ENCODE measurements around the gene PDE6H.

Gene PDE6H

GRCh38 chr12:14976658-14977057 is 3.8 kb downstream of the PDE6H start:
- TF ChIP-seq ZFP30 (CRISPR knock-in tag; IDR thresholded peaks at IDR 0.05): no peak
- TF ChIP-seq ZNF565 (CRISPR knock-in tag; conservative IDR thresholded peaks at IDR 0.05; ENCODE audit: low read depth): no peak
- TF ChIP-seq ISL1 (CRISPR knock-in tag; IDR thresholded peaks at IDR 0.05): no peak
- TF ChIP-seq TOX (CRISPR knock-in tag; IDR thresholded peaks at IDR 0.05; ENCODE audit: borderline replicate concordance): no peak
- no peak for TF ChIP-seq ARNTL (CRISPR knock-in tag; IDR thresholded peaks at IDR 0.05; ENCODE audit: borderline replicate concordance, low read depth)
- TF ChIP-seq OSR1 (CRISPR knock-in tag; IDR thresholded peaks at IDR 0.05): no peak
- TF ChIP-seq GLIS3 (CRISPR knock-in tag; IDR thresholded peaks at IDR 0.05): no peak
- TF ChIP-seq PPARA (CRISPR knock-in tag; IDR thresholded peaks at IDR 0.05; ENCODE audit: borderline replicate concordance): no peak
- no peak for TF ChIP-seq ZNF8 (CRISPR knock-in tag; IDR thresholded peaks at IDR 0.05)
- no peak for TF ChIP-seq PATZ1 (CRISPR knock-in tag; IDR thresholded peaks at IDR 0.05; ENCODE audit: borderline replicate concordance)
- TF ChIP-seq CSDC2 (CRISPR knock-in tag; IDR thresholded peaks at IDR 0.05): no peak
- TF ChIP-seq ZNF70 (CRISPR knock-in tag; IDR thresholded peaks at IDR 0.05): no peak
- no peak for TF ChIP-seq POU6F1 (CRISPR knock-in tag; IDR thresholded peaks at IDR 0.05; ENCODE audit: borderline replicate concordance, low read depth)
- no peak for TF ChIP-seq CSRNP3 (CRISPR knock-in tag; IDR thresholded peaks at IDR 0.05)
- no peak for TF ChIP-seq ZC3H10 (CRISPR knock-in tag; IDR thresholded peaks at IDR 0.05)
- TF ChIP-seq TSHZ2 (CRISPR knock-in tag; IDR thresholded peaks at IDR 0.05): no peak
- ATAC-seq: no peak

GRCh38 chr12:14979468-14979867 is 6.6 kb downstream of the PDE6H start:
- TF ChIP-seq ZFP3 (CRISPR knock-in tag; IDR thresholded peaks at IDR 0.05): no peak
- ATAC-seq: no peak

- no peak for ATAC-seq
- no peak for TF ChIP-seq TCF4 (CRISPR knock-in tag; IDR thresholded peaks at IDR 0.05; ENCODE audit: borderline replicate concordance)
- no peak for TF ChIP-seq GLIS3 (CRISPR knock-in tag; IDR thresholded peaks at IDR 0.05)
- no peak for TF ChIP-seq ESRRG (CRISPR knock-in tag; IDR thresholded peaks at IDR 0.05)
- TF ChIP-seq PATZ1 (CRISPR knock-in tag; IDR thresholded peaks at IDR 0.05; ENCODE audit: borderline replicate concordance): no peak
- TF ChIP-seq CREB5 (CRISPR knock-in tag; IDR thresholded peaks at IDR 0.05; ENCODE audit: low read depth): no peak
- TF ChIP-seq TSHZ2 (CRISPR knock-in tag; IDR thresholded peaks at IDR 0.05): no peak
- no peak for TF ChIP-seq TOX (CRISPR knock-in tag; IDR thresholded peaks at IDR 0.05; ENCODE audit: borderline replicate concordance)
- no peak for TF ChIP-seq PPARA (CRISPR knock-in tag; IDR thresholded peaks at IDR 0.05; ENCODE audit: borderline replicate concordance)
- TF ChIP-seq BACH2 (CRISPR knock-in tag; IDR thresholded peaks at IDR 0.05; ENCODE audit: borderline replicate concordance): no peak
- no peak for TF ChIP-seq OSR1 (CRISPR knock-in tag; IDR thresholded peaks at IDR 0.05)
- no peak for TF ChIP-seq CSDC2 (CRISPR knock-in tag; IDR thresholded peaks at IDR 0.05)
- TF ChIP-seq POU6F1 (CRISPR knock-in tag; IDR thresholded peaks at IDR 0.05; ENCODE audit: borderline replicate concordance, low read depth): no peak
Measured at GRCh38 chr12:14981049-14981448, 8.2 kb downstream of the PDE6H start.
